ENCODE data around the gene DESI1.

The DESI1 gene

DNA sequence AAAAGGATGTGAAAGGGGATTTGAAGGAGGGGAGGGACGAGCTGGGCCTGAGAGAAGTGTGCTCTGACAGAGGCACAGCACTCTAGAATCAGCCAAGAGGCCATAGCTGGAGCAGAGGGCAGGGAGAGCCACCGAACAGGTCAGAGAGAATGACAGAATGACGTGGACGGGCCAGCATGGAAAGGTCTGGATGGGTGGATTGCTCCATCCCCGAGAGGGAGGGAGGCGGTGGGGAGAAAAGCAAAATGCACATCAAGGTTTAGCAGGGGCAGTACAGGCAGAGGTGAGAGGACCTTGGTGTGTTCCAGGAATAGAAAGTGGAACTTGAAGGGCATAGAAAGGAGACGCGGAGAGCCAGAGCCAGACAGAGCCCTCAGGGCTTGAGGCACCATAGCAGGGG, 38.1 kb downstream of the DESI1 start:
- CTCF ChIA-PET = interaction anchor here (1.1 kb wide), 1 partner anchor 15 kb away, joined by 5 read pairs; no protein-coding TSS in a partner anchor
- no peak for DNase-seq (ENCODE audit: extremely low spot score)
- TF ChIP-seq, protein P1, sequence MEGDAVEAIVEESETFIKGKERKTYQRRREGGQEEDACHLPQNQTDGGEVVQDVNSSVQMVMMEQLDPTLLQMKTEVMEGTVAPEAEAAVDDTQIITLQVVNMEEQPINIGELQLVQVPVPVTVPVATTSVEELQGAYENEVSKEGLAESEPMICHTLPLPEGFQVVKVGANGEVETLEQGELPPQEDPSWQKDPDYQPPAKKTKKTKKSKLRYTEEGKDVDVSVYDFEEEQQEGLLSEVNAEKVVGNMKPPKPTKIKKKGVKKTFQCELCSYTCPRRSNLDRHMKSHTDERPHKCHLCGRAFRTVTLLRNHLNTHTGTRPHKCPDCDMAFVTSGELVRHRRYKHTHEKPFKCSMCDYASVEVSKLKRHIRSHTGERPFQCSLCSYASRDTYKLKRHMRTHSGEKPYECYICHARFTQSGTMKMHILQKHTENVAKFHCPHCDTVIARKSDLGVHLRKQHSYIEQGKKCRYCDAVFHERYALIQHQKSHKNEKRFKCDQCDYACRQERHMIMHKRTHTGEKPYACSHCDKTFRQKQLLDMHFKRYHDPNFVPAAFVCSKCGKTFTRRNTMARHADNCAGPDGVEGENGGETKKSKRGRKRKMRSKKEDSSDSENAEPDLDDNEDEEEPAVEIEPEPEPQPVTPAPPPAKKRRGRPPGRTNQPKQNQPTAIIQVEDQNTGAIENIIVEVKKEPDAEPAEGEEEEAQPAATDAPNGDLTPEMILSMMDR (IDR thresholded peaks at IDR 0.05; ENCODE audit: control extremely low read depth, extremely low read depth, low read depth, missing control alignments) = no peak
- POLR2A ChIA-PET = no interaction called here

DNA sequence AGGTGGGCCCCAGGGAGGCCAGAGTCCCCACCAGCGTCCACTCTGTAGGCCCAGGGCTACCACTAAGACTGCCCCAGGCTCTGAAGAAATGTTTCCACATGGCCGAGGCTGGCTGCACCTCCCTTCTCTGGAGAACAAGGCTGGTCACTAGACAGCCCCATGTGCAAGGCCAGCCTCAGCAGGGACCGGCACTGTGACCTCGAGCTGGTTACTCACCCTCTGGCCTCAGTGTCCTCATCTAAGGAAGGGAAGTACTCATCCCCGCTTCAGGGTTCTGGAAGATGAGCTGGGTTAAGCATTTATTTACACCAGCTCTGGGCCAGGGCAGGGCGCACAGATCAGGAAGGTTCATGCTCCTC, 40.9 kb downstream of the DESI1 start:
- TF ChIP-seq, protein P1 (IDR thresholded peaks at IDR 0.05; ENCODE audit: control extremely low read depth, extremely low read depth, low read depth, missing control alignments) = no peak
- no peak for DNase-seq (ENCODE audit: extremely low spot score)
- POLR2A ChIA-PET = no interaction called here
- CTCF ChIA-PET = interaction anchor here (1.0 to 2.8 kb wide), 2 partner anchors 10 kb away, joined by 3 to 7 read pairs; partner anchors contain the start of gene PMM1

DNA sequence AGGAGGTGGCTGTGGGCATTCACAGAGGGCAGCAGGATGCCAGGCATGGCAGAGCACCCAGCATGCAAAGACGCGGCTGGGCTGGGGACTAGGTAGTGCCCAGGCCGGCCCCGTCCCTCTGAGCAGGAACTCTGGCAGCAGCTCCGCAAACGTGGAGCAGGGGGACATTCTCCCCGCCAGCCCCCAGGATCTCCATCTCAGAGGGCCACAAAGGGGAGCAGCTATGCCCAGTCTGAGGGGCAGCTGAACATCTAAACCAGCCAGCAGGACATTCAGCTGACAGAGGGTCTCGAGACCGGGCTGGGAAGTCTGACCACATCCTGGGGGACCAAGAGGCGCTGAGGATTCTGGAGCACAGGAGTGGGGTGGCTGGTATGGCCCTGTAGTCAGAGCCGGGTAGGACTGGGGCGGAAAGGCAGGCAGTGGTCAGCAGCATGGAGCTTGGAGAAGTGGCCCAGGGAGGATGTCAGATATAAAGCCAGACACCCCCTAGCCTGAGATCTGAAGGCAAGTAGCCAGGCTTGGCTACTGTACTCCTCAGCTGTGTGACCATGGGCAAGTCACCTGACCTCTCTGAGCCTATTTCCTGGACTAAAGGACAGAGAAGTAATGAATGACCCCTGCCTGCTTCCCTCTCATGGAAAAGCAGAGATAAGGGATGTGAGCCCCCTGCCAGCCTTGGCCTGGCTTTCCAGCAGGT, 41.4 kb downstream of the DESI1 start:
- TF ChIP-seq, protein P1 (IDR thresholded peaks at IDR 0.05; ENCODE audit: control extremely low read depth, extremely low read depth, low read depth, missing control alignments) = no peak
- CTCF ChIA-PET = interaction anchor here (1.0 to 2.8 kb wide), 2 partner anchors 9 to 10 kb away, joined by 3 to 7 read pairs; partner anchors contain the start of gene PMM1
- POLR2A ChIA-PET = interaction anchor here (1.6 kb wide), 1 partner anchor 10 kb away, joined by 4 read pairs; the partner anchor contains the start of gene PMM1
- no peak for DNase-seq (ENCODE audit: extremely low spot score)

DNA sequence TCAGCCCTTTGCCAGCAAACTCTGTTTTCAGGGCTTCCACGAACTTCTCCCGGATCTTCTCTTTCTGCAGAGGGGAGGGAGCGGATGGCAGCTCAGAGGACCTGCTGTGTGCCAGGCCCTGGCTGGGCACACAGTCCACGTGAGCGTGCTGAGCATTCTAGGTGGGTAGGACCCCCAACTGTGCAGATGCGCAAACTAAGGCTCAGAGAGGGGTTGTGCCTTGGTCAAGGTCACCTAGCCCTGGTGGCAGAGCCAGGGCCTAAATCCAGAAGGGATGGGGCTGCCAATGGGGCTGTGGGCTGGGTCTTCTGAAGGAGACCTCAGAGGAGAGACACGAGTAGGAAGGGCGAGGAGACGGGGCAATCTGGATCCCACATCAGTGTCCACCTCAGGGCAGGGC, 42.0 kb downstream of the DESI1 start:
- TF ChIP-seq, protein P1 (IDR thresholded peaks at IDR 0.05; ENCODE audit: control extremely low read depth, extremely low read depth, low read depth, missing control alignments) = no peak
- CTCF ChIA-PET = interaction anchor here (1.0 to 2.8 kb wide), 3 partner anchors 11 to 22 kb away, joined by 3 to 7 read pairs (median 3); partner anchors contain the start of gene PMM1
- POLR2A ChIA-PET = interaction anchor here (1.6 kb wide), 1 partner anchor 11 kb away, joined by 4 read pairs; the partner anchor contains the start of gene PMM1
- DNase-seq (ENCODE audit: extremely low spot score) = no peak

DNA sequence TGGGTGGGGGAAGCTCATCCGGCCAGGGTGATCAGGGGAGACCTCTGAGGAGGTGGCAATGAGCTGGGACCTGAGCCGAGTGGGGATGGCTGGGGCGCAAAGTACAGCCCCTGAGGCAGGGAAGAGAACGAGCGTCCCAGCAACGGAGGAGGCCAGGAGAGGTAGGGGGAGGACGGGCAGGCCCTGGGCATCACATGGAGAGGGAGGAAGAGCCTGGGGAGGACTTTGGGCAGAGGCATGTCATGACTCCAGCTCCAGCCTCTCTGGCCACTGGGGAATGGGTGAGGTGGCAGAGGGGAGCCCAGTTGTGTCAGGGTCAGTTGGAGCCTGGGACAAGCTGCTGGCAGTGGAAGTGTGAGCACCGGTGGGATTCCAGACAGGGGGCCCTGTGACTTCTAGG, 42.7 kb downstream of the DESI1 start:
- DNase-seq (ENCODE audit: extremely low spot score) = no peak
- TF ChIP-seq, protein P1 (IDR thresholded peaks at IDR 0.05; ENCODE audit: control extremely low read depth, extremely low read depth, low read depth, missing control alignments) = no peak
- ChIA-PET CTCF (interaction anchor here (1.0 to 1.4 kb wide), 4 partner anchors 10 to 34 kb away, joined by 3 read pairs; partner anchors contain the start of gene PMM1), POLR2A (interaction anchor here (1.6 kb wide), 1 partner anchor 12 kb away, joined by 4 read pairs; the partner anchor contains the start of gene PMM1)

GRCh38 chr22:41576877-41577276, 44.0 kb downstream of the DESI1 start:
- TF ChIP-seq, protein P1 (IDR thresholded peaks at IDR 0.05; ENCODE audit: control extremely low read depth, extremely low read depth, low read depth, missing control alignments) = peak; percentile 66
- ChIA-PET CTCF (interaction anchor here (0.9 to 1.4 kb wide), 6 partner anchors 9 to 173 kb away, joined by 3 to 4 read pairs (median 3); no protein-coding TSS in a partner anchor), POLR2A (no interaction called here)
- DNase-seq (ENCODE audit: extremely low spot score) = peak; percentile 65

All from GM10248 (cell line).